Caco-2 (cell line): Measurements from ENCODE around the gene NSD1. TPM values are rescaled to one million over a fixed set of nuclear protein-coding genes. Genes with fewer than 3 reads are reported as not detected.

Source experiments
- BruUV-seq: library from RNA; stranded (reverse); fragments of 400-500 nt; replicated peaks from 2 replicates; lab custom pipeline; 2021; lab: Mats Ljungman, UMichigan
- CTCF ChIA-PET: fragments of 300-600 bp; sonication (Branson Sonifier 250); formaldehyde crosslinking; loops from one replicate; lab custom pipeline; 2022; ENCODE audit warnings: antibody characterized with exemption; lab: Charles Lee
- POLR2A ChIA-PET: fragments of 300-600 bp; sonication (Branson Sonifier 250); formaldehyde crosslinking; loops from one replicate; lab custom pipeline; 2022; ENCODE audit warnings: antibody characterized with exemption; lab: Charles Lee
- DNase-seq, 2 experiments: peaks; one replicate each; pipeline versions ENCODE4 v3.0.0 to v3.0.0-alpha.2; 2020 to 2022
- H3K27me3 ChIP-seq: replicated peaks from 2 replicates; pipeline ENCODE4 v1.6.0; 2011; ENCODE audit warnings: low read length; ENCODE audit not compliant: control insufficient read depth, insufficient read depth
- H3K36me3 ChIP-seq: 2 replicates; pipeline ENCODE4 v1.5.1; 2011; ENCODE audit warnings: low read length; ENCODE audit not compliant: control insufficient read depth, insufficient read depth
- H3K4me1 ChIP-seq: fragments of 250-450 bp; sonication (Bioruptor Pico); 2 replicates; pipeline ENCODE4 v1.5.1; 2020; ENCODE audit warnings: mild to moderate bottlenecking
- H3K4me3 ChIP-seq: 2 replicates; pipeline ENCODE4 v1.5.1; 2011; ENCODE audit warnings: low read depth, mild to moderate bottlenecking, control low read depth, low read length
- H3K9me3 ChIP-seq: fragments of 250-450 bp; sonication (Bioruptor Pico); 2 replicates; pipeline ENCODE4 v1.5.1; 2020; ENCODE audit warnings: mild to moderate bottlenecking, moderate library complexity
- H3K27ac Mint-ChIP-seq: one replicate; pipeline ENCODE4 v1.8.0; 2022; ENCODE audit warnings: mixed read lengths; ENCODE audit not compliant: unreplicated experiment
- H3K27me3 Mint-ChIP-seq: one replicate; pipeline ENCODE4 v1.8.0; 2022; ENCODE audit warnings: mixed read lengths; ENCODE audit not compliant: insufficient read depth, unreplicated experiment
- H3K36me3 Mint-ChIP-seq: one replicate; pipeline ENCODE4 v1.8.0; 2022; ENCODE audit warnings: mild to moderate bottlenecking, mixed read lengths; ENCODE audit not compliant: insufficient read depth, unreplicated experiment
- H3K4me1 Mint-ChIP-seq: one replicate; pipeline ENCODE4 v1.8.0; 2022; ENCODE audit warnings: low read depth, mixed read lengths; ENCODE audit not compliant: unreplicated experiment
- H3K4me3 Mint-ChIP-seq: one replicate; pipeline ENCODE4 v1.8.0; 2022; ENCODE audit warnings: mild to moderate bottlenecking, moderate library complexity, mixed read lengths; ENCODE audit not compliant: unreplicated experiment
- H3K9me3 Mint-ChIP-seq: one replicate; pipeline ENCODE4 v1.8.0; 2022; ENCODE audit warnings: mixed read lengths; ENCODE audit not compliant: unreplicated experiment
- intact Hi-C: fragments of 100-400 bp; cut with micrococcal nuclease; formaldehyde crosslinking; loops from one replicate; pipeline ENCODE4 v1.10.0; 2022; ENCODE audit not compliant: unreplicated experiment
- total RNA-seq: library from RNA; stranded (reverse); gene quantifications from 2 replicates; pipeline ENCODE4 v1.2.3, GENCODE V29; 2022
- TF ChIP-seq, protein P1 (sequence below), 2 experiments: fragments of 200-600 bp in 1 of 2; IDR thresholded peaks; 1 replicate in 1 of 2; 2 replicates in 1 of 2; pipeline versions ENCODE4 v1.5.1 to v1.8.0; 2011 to 2022; ENCODE audit warnings: antibody characterized with exemption in 1 of 2, control low read depth in 1 of 2, inconsistent platforms in 1 of 2, low read depth in 1 of 2, low read length in 1 of 2, mild to moderate bottlenecking in 1 of 2, moderate library complexity in 1 of 2; ENCODE audit not compliant: insufficient read depth in 1 of 2, severe bottlenecking in 1 of 2, unreplicated experiment in 1 of 2

NSD1 gene
- total RNA-seq, 1 experiment from 2014 or later: 67.4 TPM

DNA sequence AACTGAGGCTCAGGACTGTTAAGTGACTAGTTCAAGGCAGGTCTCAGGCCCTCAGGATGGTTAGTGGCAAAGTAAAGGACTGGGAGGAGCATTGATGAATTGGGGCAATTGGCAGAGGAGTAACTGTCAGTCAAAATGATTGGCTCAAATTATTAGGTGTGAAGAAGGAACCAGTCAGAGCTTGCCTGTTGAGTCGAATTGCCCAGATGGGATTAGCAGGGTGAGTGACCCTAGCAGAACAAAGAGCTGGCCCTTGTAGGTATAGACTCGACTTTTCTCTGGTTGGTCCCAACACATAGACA lies 2.6 kb upstream of the NSD1 start:
- Mint-ChIP-seq H3K4me1 (peaks cover 13% of the 10 kb centered on the region), H3K9me3 (no peaks in the 10 kb centered on the region), H3K4me3 (no peak overlapping the region), H3K27me3 (no peaks in the 10 kb centered on the region), H3K36me3 (peaks cover 9% of the 10 kb centered on the region), H3K27ac (no peak overlapping the region)
- intact Hi-C loops: no loop called here
- H3K27me3 ChIP-seq: no peaks in the 10 kb centered on the region
- DNase-seq: peak in 1 of 2 experiments; percentile 20
- peaks cover 2% of the 10 kb centered on the region; the same call in 1 of the 2 replicates for H3K36me3 ChIP-seq
- TF ChIP-seq, protein P1, sequence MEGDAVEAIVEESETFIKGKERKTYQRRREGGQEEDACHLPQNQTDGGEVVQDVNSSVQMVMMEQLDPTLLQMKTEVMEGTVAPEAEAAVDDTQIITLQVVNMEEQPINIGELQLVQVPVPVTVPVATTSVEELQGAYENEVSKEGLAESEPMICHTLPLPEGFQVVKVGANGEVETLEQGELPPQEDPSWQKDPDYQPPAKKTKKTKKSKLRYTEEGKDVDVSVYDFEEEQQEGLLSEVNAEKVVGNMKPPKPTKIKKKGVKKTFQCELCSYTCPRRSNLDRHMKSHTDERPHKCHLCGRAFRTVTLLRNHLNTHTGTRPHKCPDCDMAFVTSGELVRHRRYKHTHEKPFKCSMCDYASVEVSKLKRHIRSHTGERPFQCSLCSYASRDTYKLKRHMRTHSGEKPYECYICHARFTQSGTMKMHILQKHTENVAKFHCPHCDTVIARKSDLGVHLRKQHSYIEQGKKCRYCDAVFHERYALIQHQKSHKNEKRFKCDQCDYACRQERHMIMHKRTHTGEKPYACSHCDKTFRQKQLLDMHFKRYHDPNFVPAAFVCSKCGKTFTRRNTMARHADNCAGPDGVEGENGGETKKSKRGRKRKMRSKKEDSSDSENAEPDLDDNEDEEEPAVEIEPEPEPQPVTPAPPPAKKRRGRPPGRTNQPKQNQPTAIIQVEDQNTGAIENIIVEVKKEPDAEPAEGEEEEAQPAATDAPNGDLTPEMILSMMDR (IDR thresholded peaks at IDR 0.05; ENCODE audit: insufficient read depth in 1 of 2, low read depth in 1 of 2, low read length in 1 of 2, severe bottlenecking in 1 of 2, unreplicated experiment in 1 of 2): no peak
- peaks cover 13% of the 10 kb centered on the region for H3K4me1 ChIP-seq
- no peaks in the 10 kb centered on the region for H3K9me3 ChIP-seq
- POLR2A ChIA-PET: no interaction called here
- no peak overlapping the region for H3K4me3 ChIP-seq
- CTCF ChIA-PET: no interaction called here
- BruUV-seq: no TSS peak

DNA sequence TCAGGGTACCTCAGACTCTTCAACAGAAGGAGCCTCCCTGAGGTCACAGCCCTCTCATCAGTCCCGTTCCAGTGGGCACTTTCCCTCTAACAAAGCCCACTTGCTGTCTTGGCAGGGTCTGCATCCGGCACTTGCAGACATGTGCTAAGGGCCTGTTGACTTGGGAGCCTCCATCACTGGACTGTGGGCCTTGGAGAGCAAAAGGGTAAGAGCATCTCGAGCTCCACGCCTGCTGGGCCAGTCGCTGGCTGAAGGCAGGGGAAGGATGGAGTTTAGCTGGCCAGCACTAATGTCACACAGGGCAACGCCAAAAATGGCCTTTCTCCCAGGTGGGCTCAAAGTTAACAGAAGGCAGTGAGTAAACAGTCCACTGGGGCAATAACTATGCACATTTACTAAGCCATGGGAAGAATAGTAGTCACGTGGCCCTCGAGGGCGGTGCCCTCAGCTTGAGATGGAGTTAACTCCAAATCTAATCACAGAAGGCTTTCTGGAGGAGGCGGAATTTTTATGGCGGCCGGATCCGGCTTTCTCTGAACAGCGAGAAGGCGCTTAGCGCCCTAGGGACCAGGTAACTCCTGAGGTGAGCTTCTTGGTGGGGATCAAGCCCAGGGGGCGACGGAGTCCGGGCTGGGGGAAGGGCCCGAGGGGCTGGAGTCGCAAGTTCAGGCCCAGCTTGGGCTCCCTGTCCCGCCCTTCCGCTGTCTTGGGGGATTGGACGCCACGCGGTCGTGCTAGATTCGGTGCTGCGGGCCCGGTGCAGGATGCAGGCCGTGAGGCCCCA lies 2.0 kb upstream of the NSD1 start:
- Mint-ChIP-seq H3K27me3 (no peaks in the 10 kb centered on the region), H3K27ac (no peak overlapping the region), H3K9me3 (no peaks in the 10 kb centered on the region), H3K36me3 (peaks cover 13% of the 10 kb centered on the region), H3K4me3 (peak overlapping the region; percentile 31), H3K4me1 (peaks cover 13% of the 10 kb centered on the region)
- intact Hi-C loops: no loop called here
- no peaks in the 10 kb centered on the region for H3K9me3 ChIP-seq
- BruUV-seq: no TSS peak
- TF ChIP-seq, protein P1 (IDR thresholded peaks at IDR 0.05; ENCODE audit: insufficient read depth in 1 of 2, low read depth in 1 of 2, low read length in 1 of 2, severe bottlenecking in 1 of 2, unreplicated experiment in 1 of 2): no peak
- no peaks in the 10 kb centered on the region for H3K27me3 ChIP-seq
- ChIA-PET POLR2A (no interaction called here), CTCF (interaction anchor here (1.0 kb wide), 1 partner anchor 18 kb away, joined by 4 read pairs; no protein-coding TSS in a partner anchor)
- peak in 1 of 2 experiments; percentile 25 for DNase-seq
- H3K36me3 ChIP-seq: peaks cover 2% of the 10 kb centered on the region; the same call in 1 of the 2 replicates
- H3K4me3 ChIP-seq: no peak overlapping the region
- peaks cover 13% of the 10 kb centered on the region for H3K4me1 ChIP-seq

DNA sequence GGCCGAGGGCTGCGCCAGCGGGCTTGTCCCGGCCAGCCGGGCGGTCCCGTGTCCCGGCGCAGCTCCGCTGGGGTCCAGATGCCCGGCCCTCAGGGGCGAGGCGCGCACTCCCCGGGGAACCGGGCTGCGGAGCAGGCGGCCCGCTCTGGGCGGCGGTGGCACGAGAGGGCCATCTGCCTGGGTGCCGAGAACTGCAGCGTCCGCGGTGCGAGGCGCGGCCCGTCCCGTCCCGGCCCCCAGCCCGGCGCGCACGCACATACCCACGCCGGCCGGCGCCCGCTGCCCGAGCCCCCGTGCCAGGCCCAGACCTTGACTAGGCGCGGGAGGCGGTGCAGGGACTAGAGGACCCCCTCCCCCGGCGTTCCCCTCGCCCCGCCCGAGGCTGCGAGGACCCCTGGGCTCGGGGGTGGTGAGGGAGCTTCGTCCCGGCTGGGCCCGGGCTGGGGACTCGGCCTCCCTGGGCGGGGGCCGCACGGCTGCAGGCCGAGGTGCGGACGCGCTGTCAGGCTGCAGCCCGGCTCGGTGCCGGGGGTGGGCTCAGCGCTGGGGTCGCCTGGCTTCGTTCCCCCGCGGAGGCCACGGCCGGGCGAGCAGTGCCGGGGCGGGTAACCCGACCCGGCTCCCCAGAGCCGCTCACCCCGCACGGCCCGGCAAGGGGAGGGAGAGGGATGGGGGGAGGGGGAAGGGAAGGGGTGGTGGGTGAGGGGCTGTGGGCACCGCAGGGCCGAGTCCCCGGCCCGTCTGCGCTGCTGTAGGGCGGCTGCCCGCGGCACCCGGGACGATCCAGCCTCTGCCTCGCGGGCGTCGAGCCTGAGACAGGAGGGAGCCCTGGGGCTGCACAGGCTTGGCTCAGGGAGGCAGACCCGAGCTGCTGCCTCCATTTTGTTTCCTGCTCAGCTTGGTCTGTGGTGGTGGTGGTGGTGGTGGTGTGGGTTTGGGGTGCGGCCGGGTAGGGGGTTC lies 1.2 kb upstream of the NSD1 start:
- DNase-seq: no peak
- Histone ChIP-seq H3K4me3 (no peak overlapping the region), H3K9me3 (no peaks in the 10 kb centered on the region), H3K27me3 (no peaks in the 10 kb centered on the region), H3K36me3 (peaks cover 2% of the 10 kb centered on the region; the same call in 1 of the 2 replicates), H3K4me1 (peaks cover 13% of the 10 kb centered on the region)
- TF ChIP-seq, protein P1 (IDR thresholded peaks at IDR 0.05; ENCODE audit: insufficient read depth in 1 of 2, low read depth in 1 of 2, low read length in 1 of 2, severe bottlenecking in 1 of 2, unreplicated experiment in 1 of 2): no peak
- Mint-ChIP-seq H3K27ac (no peak overlapping the region), H3K9me3 (no peaks in the 10 kb centered on the region), H3K4me3 (peak overlapping the region; percentile 86), H3K36me3 (peaks cover 21% of the 10 kb centered on the region), H3K27me3 (no peaks in the 10 kb centered on the region), H3K4me1 (peaks cover 13% of the 10 kb centered on the region)
- intact Hi-C loops: no loop called here
- CTCF ChIA-PET: interaction anchor here (0.6 to 1.0 kb wide), 2 partner anchors 19 to 178 kb away, joined by 4 read pairs; no protein-coding TSS in a partner anchor
- POLR2A ChIA-PET: interaction anchor here (0.7 kb wide), 1 partner anchor 9 kb away, joined by 5 read pairs; no protein-coding TSS in a partner anchor
- BruUV-seq: no TSS peak
